OCI-LY3 (cell line): ENCODE data around the gene SLN.

Experiments
- H2AFZ ChIP-seq: fragments of 200-600, 300-600 bp; shearing (Covaris generic); 2 replicates; pipeline ENCODE4 v1.6.0; 2014; ENCODE audit warnings: antibody characterized with exemption, low read depth, low read length
- H3K27ac ChIP-seq: fragments of 200-600, 300-600 bp; sonication (generic); 2 replicates; pipeline ENCODE4 v1.5.1; 2014; ENCODE audit warnings: mild to moderate bottlenecking, low read length, moderate library complexity, mixed read lengths
- H3K27me3 ChIP-seq: fragments of 200-600, 300-600 bp; sonication (generic); 2 replicates; pipeline ENCODE4 v1.6.1; 2014; ENCODE audit warnings: low read depth, low read length, mixed read lengths
- H3K36me3 ChIP-seq: fragments of 200-600, 300-600 bp; sonication (generic); replicated peaks from 2 replicates; pipeline ENCODE3; 2014; ENCODE audit warnings: low read depth, low read length, mixed read lengths
- H3K4me1 ChIP-seq: fragments of 300-600, 200-600 bp; sonication (generic); 2 replicates; pipeline ENCODE4 v1.6.1; 2014; ENCODE audit warnings: low read length, mixed read lengths
- H3K4me2 ChIP-seq: fragments of 200-600, 300-600 bp; sonication (generic); 2 replicates; pipeline ENCODE4 v1.6.1; 2014; ENCODE audit warnings: low read length, mixed read lengths
- H3K4me3 ChIP-seq: fragments of 300-600, 200-600 bp; sonication (generic); 2 replicates; pipeline ENCODE4 v1.5.1; 2014; ENCODE audit warnings: antibody characterized with exemption, mild to moderate bottlenecking, low read length, moderate library complexity
- H3K79me2 ChIP-seq: fragments of 300-600, 200-600 bp; shearing (Covaris generic); 2 replicates; pipeline ENCODE4 v1.6.1; 2014; ENCODE audit warnings: mild to moderate bottlenecking, low read length, mixed read lengths
- H3K9ac ChIP-seq: fragments of 300-600, 200-600 bp; shearing (Covaris generic); 2 replicates; pipeline ENCODE4 v1.6.0; 2014; ENCODE audit warnings: mild to moderate bottlenecking, low read length, moderate library complexity
- H3K9me3 ChIP-seq: fragments of 200-600, 300-600 bp; shearing (Covaris generic); 2 replicates; pipeline ENCODE4 v1.6.1; 2014; ENCODE audit warnings: low read length, mixed read lengths; ENCODE audit not compliant: insufficient read depth
- H4K20me1 ChIP-seq: fragments of 200-600, 300-600 bp; sonication (generic); 2 replicates; pipeline ENCODE4 v1.6.1; 2016; ENCODE audit warnings: low read length, mixed read lengths; ENCODE audit not compliant: insufficient read depth
- EZH2phosphoT487 ChIP-seq: fragments of 200-600 bp; shearing (Covaris generic); IDR thresholded peaks from 2 replicates; pipeline ENCODE4 v1.6.1; 2018; ENCODE audit warnings: antibody characterized with exemption, mixed run types, low read depth
- TF ChIP-seq, protein P1 (sequence below): fragments of 200-600, 300-600 bp; sonication (generic); IDR thresholded peaks from 2 replicates; pipeline ENCODE4 v1.5.1; 2014; ENCODE audit warnings: antibody characterized with exemption, low read length, low read depth

Gene SLN

DNA sequence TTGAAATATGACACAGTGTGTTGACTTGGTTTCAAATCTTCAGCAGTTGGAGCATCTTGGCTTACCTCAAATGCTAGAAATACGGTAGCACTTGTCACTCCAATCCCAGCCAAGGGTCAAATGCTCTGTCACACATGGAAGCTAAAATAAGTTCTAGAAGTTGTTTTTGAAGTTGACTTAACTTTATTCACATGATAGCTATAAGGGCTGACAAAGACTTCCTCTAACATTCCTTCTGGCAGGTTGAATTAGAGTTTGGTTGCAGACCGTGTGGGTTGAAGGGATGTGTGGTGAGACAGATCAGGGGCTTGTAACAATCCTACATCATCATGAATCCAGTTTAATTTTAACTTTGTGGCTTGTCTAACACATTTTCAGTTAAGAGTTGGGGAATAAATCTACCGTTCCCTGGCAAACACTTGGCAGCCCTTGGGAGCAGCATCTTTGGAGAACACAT lies 4.6 kb downstream of the SLN start:
- H3K79me2 ChIP-seq, result no peaks in the 10 kb centered on the region
- H4K20me1 ChIP-seq, result no peaks in the 10 kb centered on the region
- no peak overlapping the region for H3K9ac ChIP-seq
- no peak overlapping the region for H3K27ac ChIP-seq
- H3K4me1 ChIP-seq, result no peaks in the 10 kb centered on the region
- H3K4me3 ChIP-seq, result no peak overlapping the region
- no peak overlapping the region for H3K4me2 ChIP-seq
- no peaks in the 10 kb centered on the region for H3K27me3 ChIP-seq
- no peaks in the 10 kb centered on the region for H3K36me3 ChIP-seq
- TF ChIP-seq, protein P1, sequence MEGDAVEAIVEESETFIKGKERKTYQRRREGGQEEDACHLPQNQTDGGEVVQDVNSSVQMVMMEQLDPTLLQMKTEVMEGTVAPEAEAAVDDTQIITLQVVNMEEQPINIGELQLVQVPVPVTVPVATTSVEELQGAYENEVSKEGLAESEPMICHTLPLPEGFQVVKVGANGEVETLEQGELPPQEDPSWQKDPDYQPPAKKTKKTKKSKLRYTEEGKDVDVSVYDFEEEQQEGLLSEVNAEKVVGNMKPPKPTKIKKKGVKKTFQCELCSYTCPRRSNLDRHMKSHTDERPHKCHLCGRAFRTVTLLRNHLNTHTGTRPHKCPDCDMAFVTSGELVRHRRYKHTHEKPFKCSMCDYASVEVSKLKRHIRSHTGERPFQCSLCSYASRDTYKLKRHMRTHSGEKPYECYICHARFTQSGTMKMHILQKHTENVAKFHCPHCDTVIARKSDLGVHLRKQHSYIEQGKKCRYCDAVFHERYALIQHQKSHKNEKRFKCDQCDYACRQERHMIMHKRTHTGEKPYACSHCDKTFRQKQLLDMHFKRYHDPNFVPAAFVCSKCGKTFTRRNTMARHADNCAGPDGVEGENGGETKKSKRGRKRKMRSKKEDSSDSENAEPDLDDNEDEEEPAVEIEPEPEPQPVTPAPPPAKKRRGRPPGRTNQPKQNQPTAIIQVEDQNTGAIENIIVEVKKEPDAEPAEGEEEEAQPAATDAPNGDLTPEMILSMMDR, result no peak
- no peak for TF ChIP-seq EZH2phosphoT487
- H2AFZ ChIP-seq, result no peak overlapping the region
- H3K9me3 ChIP-seq, result no peaks in the 10 kb centered on the region

GRCh38 chr11:107706531-107706930 lies 5.3 kb downstream of the SLN start:
- H2AFZ ChIP-seq, result no peak overlapping the region
- no peaks in the 10 kb centered on the region for H3K79me2 ChIP-seq
- no peaks in the 10 kb centered on the region for H3K27me3 ChIP-seq
- no peak overlapping the region for H3K4me3 ChIP-seq
- no peak overlapping the region for H3K4me2 ChIP-seq
- TF ChIP-seq EZH2phosphoT487, result no peak
- TF ChIP-seq, protein P1, result no peak
- no peaks in the 10 kb centered on the region for H4K20me1 ChIP-seq
- no peak overlapping the region for H3K9ac ChIP-seq
- H3K27ac ChIP-seq, result no peak overlapping the region
- H3K4me1 ChIP-seq, result no peaks in the 10 kb centered on the region
- H3K36me3 ChIP-seq, result no peaks in the 10 kb centered on the region
- H3K9me3 ChIP-seq, result no peaks in the 10 kb centered on the region

- H3K4me3 ChIP-seq, result no peak overlapping the region
- H4K20me1 ChIP-seq, result no peaks in the 10 kb centered on the region
- H3K9me3 ChIP-seq, result no peaks in the 10 kb centered on the region
- no peak overlapping the region for H2AFZ ChIP-seq
- no peak overlapping the region for H3K4me2 ChIP-seq
- no peak overlapping the region for H3K9ac ChIP-seq
- H3K27ac ChIP-seq, result no peak overlapping the region
- no peaks in the 10 kb centered on the region for H3K4me1 ChIP-seq
- no peak for TF ChIP-seq EZH2phosphoT487
- TF ChIP-seq, protein P1, result no peak
- H3K79me2 ChIP-seq, result no peaks in the 10 kb centered on the region
- no peaks in the 10 kb centered on the region for H3K36me3 ChIP-seq
- no peaks in the 10 kb centered on the region for H3K27me3 ChIP-seq
Observed at GRCh38 chr11:107705027-107705426, 6.8 kb downstream of the SLN start.

DNA sequence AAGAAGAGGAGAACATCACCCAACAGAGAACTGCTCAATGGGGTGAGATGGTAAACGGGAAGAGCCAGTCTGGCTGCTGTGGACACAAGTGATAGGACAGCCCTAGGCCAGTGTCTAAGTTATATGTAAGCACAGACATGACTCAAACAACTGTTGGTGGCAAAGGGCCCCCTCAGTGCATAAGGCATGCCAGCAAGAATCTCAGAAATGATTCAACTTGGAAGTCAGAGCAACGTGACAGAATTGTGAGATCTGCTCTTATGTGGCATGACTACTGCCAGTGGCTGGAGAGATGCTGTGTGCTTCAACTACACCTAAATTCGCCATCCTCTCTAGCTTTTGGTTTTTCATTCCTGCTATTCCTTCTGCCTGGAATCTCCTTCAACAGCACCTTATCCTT lies 7.4 kb downstream of the SLN start:
- Histone ChIP-seq H3K27me3 (no peaks in the 10 kb centered on the region), H3K36me3 (no peaks in the 10 kb centered on the region), H3K9ac (no peak overlapping the region), H3K4me1 (no peaks in the 10 kb centered on the region), H3K4me3 (no peak overlapping the region), H4K20me1 (no peaks in the 10 kb centered on the region), H3K79me2 (no peaks in the 10 kb centered on the region), H2AFZ (no peak overlapping the region), H3K27ac (no peak overlapping the region), H3K4me2 (no peak overlapping the region), H3K9me3 (no peaks in the 10 kb centered on the region)
- TF ChIP-seq EZH2phosphoT487, result no peak
- TF ChIP-seq, protein P1, result no peak
